ENCODE measurements around the gene OR10A4.

Gene OR10A4

DNA sequence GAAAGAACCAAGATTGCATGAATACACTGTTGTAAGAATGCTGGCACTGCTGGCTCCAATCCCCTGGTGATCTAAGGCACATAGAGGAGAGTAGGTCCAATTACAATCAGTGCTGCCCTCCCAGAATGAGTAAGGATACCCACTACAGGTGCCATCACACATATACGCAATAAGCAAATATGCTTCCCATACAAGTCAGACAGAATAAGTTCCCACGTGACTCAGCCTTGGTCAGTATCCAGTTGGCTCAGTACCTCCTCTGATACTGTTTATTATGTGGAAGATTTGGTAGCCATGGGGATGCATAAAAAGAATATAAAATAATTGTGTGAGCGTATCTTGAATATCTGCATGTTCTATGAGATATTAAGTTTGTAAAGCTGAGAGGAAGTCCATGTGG is 35.5 kb downstream of the OR10A4 start:
- H3K36me3 ChIP-seq (ENCODE audit: insufficient read depth, low read length) = no peaks in the 10 kb centered on the region
- H3K27ac ChIP-seq = no peak overlapping the region
- no peak overlapping the region for H3K4me3 ChIP-seq
- no peak overlapping the region for H3K9ac ChIP-seq (ENCODE audit: insufficient read length)
- DNase-seq (ENCODE audit: low read depth, low spot score) = no peak
- no peaks in the 10 kb centered on the region for H3K9me3 ChIP-seq (ENCODE audit: low read depth, low read length)
- TF ChIP-seq EZH2 (IDR thresholded peaks at IDR 0.05) = no peak
- TF ChIP-seq POLR2AphosphoS5 (IDR thresholded peaks at IDR 0.05; ENCODE audit: borderline replicate concordance, low read depth, low read length) = no peak
- TF ChIP-seq FOXP2 (optimal IDR thresholded peaks at IDR 0.05; ENCODE audit: control extremely low read depth, extremely low read length, insufficient read depth) = no peak

GRCh38 chr11:6919698-6920097 is 43.3 kb downstream of the OR10A4 start:
- H3K4me3 ChIP-seq = no peak overlapping the region
- H3K27ac ChIP-seq = no peak overlapping the region
- DNase-seq (ENCODE audit: low read depth, low spot score) = no peak

DNA sequence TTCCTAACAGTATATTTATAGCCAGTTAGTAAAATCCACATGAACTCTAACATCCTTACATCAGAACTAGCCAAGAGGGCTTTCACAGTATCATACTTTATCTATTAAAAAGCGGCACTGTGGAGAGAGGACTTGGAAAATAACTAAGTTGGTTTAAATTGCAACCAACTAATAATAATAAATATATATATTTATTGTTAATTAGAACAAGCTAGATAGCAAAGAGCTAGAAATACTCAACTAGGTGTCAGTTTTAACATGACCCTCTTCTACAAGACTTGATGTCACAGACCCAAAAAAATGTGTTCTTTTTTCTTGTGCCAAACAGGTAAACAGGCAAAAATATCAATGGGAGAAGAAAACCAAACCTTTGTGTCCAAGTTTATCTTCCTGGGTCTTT is 44.3 kb downstream of the OR10A4 start, which contains the start of gene OR2D3:
OR2D3 (plus strand) TSS at position 301 of the 400 bp plus-strand sequence; CDS start at position 301, 0 bp downstream.
- no peaks in the 10 kb centered on the region for H3K36me3 ChIP-seq (ENCODE audit: insufficient read depth, low read length)
- no peak for DNase-seq (ENCODE audit: low read depth, low spot score)
- H3K27ac ChIP-seq = no peak within 1 kb of the TSS
- H3K4me3 ChIP-seq = no peak within 1 kb of the TSS
- H3K9me3 ChIP-seq (ENCODE audit: low read depth, low read length) = no peaks in the 10 kb centered on the region
- TF ChIP-seq EZH2 (IDR thresholded peaks at IDR 0.05) (no peak), POLR2AphosphoS5 (IDR thresholded peaks at IDR 0.05; ENCODE audit: borderline replicate concordance, low read depth, low read length) (no peak)
- H3K9ac ChIP-seq (ENCODE audit: insufficient read length) = no peak within 1 kb of the TSS

More at GRCh38 chr11:6919698-6920097, 43.3 kb downstream of the OR10A4 start:
- no peaks in the 10 kb centered on the region for H3K36me3 ChIP-seq (ENCODE audit: insufficient read depth, low read length)
- no peaks in the 10 kb centered on the region for H3K9me3 ChIP-seq (ENCODE audit: low read depth, low read length)
- TF ChIP-seq FOXP2 (optimal IDR thresholded peaks at IDR 0.05; ENCODE audit: control extremely low read depth, extremely low read length, insufficient read depth) = no peak
- no peak for TF ChIP-seq POLR2AphosphoS5 (IDR thresholded peaks at IDR 0.05; ENCODE audit: borderline replicate concordance, low read depth, low read length)
- no peak for TF ChIP-seq EZH2 (IDR thresholded peaks at IDR 0.05)
- no peak overlapping the region for H3K9ac ChIP-seq (ENCODE audit: insufficient read length)

DNA sequence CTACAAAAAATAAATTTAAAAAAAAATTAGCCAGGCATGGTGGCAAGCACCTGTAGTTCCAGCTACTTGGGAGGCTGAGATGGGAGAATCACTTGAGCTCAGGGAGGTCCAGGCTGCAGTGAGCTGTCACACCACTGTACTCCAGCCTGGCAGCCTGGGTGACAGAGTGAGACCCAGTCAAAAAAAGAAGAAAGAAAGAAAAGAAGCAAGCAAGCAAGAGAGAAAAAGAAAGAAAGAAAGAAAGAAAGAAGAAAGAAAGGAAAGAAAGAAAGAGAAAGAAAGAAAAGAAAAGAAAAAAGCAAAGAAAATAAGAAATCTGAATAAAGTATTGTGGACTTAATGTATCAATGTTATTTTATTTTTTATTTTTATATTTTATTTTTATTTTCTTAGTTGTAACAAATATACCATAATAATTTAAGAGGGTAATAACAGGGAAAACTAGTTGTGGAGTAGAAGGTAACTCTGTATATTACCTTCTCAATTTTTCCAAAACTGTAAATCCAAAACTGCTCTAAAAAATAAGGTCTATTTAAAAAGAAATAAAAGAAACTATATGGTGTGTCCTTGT is 48.7 kb downstream of the OR10A4 start:
- TF ChIP-seq FOXP2 (optimal IDR thresholded peaks at IDR 0.05; ENCODE audit: control extremely low read depth, extremely low read length, insufficient read depth) = no peak
- TF ChIP-seq EZH2 (IDR thresholded peaks at IDR 0.05) = no peak
- TF ChIP-seq POLR2AphosphoS5 (IDR thresholded peaks at IDR 0.05; ENCODE audit: borderline replicate concordance, low read depth, low read length) = no peak
- H3K4me3 ChIP-seq = no peak overlapping the region
- no peaks in the 10 kb centered on the region for H3K36me3 ChIP-seq (ENCODE audit: insufficient read depth, low read length)
- DNase-seq (ENCODE audit: low read depth, low spot score) = no peak
- H3K9me3 ChIP-seq (ENCODE audit: low read depth, low read length) = no peaks in the 10 kb centered on the region
- no peak overlapping the region for H3K9ac ChIP-seq (ENCODE audit: insufficient read length)
- no peak overlapping the region for H3K27ac ChIP-seq

DNA sequence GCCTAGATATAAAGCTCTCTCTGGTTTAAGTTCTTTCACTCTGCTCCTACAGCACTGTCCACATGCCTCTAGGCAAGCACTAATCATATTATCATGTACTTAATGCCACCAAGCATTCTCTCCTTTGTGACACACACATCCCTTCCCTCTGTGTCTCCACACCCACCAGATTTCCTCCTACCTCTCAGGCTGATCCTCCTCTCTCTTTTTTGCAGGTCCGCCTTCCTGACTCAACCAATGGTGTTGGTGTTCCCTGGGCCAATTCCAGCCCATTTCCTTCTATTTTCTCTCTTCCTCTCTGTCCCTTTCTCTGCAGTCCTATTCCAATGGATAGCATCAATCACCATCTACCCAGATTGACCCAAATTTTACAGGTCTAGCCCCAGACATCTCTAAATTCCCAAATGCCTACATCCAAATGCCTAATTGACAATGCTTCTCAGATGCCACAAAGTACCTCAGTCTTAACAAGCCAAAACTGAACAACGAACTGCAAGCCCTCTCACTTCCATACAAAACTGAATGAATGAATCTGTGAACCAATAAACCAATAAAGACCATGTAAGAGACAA is 49.3 kb downstream of the OR10A4 start:
- no peak for DNase-seq (ENCODE audit: low read depth, low spot score)
- H3K27ac ChIP-seq = no peak overlapping the region
- H3K9ac ChIP-seq (ENCODE audit: insufficient read length) = no peak overlapping the region

DNA sequence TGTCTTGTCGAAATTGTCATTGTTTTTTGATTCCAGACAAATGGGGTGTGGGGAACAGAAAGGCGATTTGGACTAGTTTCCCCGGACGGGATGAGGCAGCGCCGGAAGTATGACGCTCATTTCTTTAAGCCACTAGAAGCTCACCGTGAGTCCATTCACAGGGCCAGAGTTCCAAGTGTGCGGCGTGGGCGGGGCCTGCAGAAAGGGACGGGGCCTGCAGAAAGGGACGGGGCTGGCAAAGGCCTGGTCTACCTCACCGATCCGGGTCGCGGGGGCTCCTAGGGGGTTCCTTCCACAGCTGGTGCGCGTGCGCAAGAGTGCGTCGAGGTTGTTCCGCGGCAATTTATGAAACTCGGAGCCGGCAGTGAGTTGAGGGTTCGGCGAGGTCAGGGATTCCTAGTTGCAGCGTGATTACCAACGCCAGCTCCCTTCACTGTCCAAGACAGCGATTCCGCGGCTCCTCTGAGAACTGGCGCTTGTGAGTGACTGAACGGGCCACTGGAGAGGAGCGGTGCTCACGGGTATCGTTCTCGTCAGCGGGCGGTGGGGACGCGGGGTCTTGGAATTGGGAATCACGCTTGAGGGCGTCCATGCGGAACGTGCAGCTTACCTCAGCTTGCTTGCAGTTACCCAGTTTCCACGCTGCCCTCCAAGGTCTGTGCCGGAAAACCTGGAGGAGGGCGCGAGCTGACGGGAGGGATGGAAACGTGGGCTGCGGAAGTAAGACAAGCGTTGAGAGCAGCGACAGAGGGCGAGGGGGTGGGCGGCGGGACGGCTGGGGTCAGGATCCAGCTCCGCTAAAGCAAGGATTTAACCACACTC is 50.0 kb downstream of the OR10A4 start, which contains the start of gene ZNF215:
ZNF215 (plus strand) TSS at position 219 of the 822 bp plus-strand sequence. CDS start 5,847 bp downstream, outside the sequence.
- H3K9ac ChIP-seq (ENCODE audit: insufficient read length) = no peak within 1 kb of the TSS
- no peak for DNase-seq (ENCODE audit: low read depth, low spot score)
- TF ChIP-seq POLR2AphosphoS5 (IDR thresholded peaks at IDR 0.05; ENCODE audit: borderline replicate concordance, low read depth, low read length) (no peak), EZH2 (IDR thresholded peaks at IDR 0.05) (no peak), FOXP2 (optimal IDR thresholded peaks at IDR 0.05; ENCODE audit: control extremely low read depth, extremely low read length, insufficient read depth) (no peak)
- no peak within 1 kb of the TSS for H3K27ac ChIP-seq
- no peaks in the 10 kb centered on the region for H3K36me3 ChIP-seq (ENCODE audit: insufficient read depth, low read length)
- no peaks in the 10 kb centered on the region for H3K9me3 ChIP-seq (ENCODE audit: low read depth, low read length)
- H3K4me3 ChIP-seq = no peak within 1 kb of the TSS

More for the DNA sequence above, 49.3 kb downstream of the OR10A4 start:
- TF ChIP-seq FOXP2 (optimal IDR thresholded peaks at IDR 0.05; ENCODE audit: control extremely low read depth, extremely low read length, insufficient read depth) (no peak), POLR2AphosphoS5 (IDR thresholded peaks at IDR 0.05; ENCODE audit: borderline replicate concordance, low read depth, low read length) (no peak), EZH2 (IDR thresholded peaks at IDR 0.05) (no peak)
- Histone ChIP-seq H3K9me3 (ENCODE audit: low read depth, low read length) (no peaks in the 10 kb centered on the region), H3K4me3 (no peak overlapping the region), H3K36me3 (ENCODE audit: insufficient read depth, low read length) (no peaks in the 10 kb centered on the region)

DNA sequence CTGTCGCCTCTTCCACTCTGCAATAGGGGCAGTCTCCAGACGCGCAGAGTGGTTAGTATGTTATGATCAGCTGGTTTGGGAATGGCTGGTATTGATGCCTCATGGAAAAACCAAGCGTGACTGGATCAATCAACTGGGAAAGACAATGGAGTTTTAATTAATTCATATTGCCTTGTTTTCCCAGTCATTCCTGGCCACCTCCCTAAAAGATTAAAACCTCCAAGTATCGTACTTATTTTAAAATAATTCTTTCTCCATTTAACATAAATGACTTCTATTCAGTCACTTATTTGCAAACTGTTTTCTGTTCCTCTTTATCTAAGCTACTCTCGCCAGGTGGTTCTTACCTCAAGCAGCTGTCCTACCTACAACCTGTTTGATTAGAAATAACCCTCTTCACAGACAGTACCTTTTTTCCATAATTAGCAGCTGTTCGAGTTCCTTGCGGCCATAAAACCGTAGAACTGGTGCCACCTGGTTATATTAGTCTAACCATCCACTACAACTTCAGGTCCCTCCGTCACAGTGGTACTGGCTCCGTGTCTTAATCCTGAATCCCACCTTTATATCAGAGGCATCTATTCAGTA is 50.7 kb downstream of the OR10A4 start:
- Histone ChIP-seq H3K4me3 (no peak overlapping the region), H3K36me3 (ENCODE audit: insufficient read depth, low read length) (no peaks in the 10 kb centered on the region), H3K27ac (no peak overlapping the region), H3K9me3 (ENCODE audit: low read depth, low read length) (no peaks in the 10 kb centered on the region), H3K9ac (ENCODE audit: insufficient read length) (no peak overlapping the region)
- TF ChIP-seq EZH2 (IDR thresholded peaks at IDR 0.05) = no peak
- TF ChIP-seq POLR2AphosphoS5 (IDR thresholded peaks at IDR 0.05; ENCODE audit: borderline replicate concordance, low read depth, low read length) = no peak
- TF ChIP-seq FOXP2 (optimal IDR thresholded peaks at IDR 0.05; ENCODE audit: control extremely low read depth, extremely low read length, insufficient read depth) = no peak
- no peak for DNase-seq (ENCODE audit: low read depth, low spot score)
